ENCODE results near the gene PCDHA8. TPM values are rescaled to one million over a fixed set of nuclear protein-coding genes. Genes with fewer than 3 reads are reported as not detected.

The PCDHA8 gene
- total RNA-seq, 1 experiment from 2014 or later, result 1.5 TPM

GRCh38 chr5:140883373-140883772, 42.4 kb downstream of the PCDHA8 start:
- no peak for DNase-seq (ENCODE audit: low spot score)
- no TSS peak for BruUV-seq (replicated peaks)
- ChIA-PET POLR2A (ENCODE audit: low non-redundant PET) (no interaction called here), CTCF (interaction anchor here (2.7 kb wide), 1 partner anchor 157 kb away, joined by 25 read pairs; no protein-coding TSS in a partner anchor)
- Histone ChIP-seq H3K27me3 (replicated peaks; ENCODE audit: insufficient read depth, low read depth, low read length, poor library complexity) (no peaks in the 10 kb centered on the region), H3K4me3 (ENCODE audit: low read depth, low read length, poor library complexity, severe bottlenecking) (no peak overlapping the region), H3K9me3 (ENCODE audit: low read depth, low read length, poor library complexity, severe bottlenecking) (no peaks in the 10 kb centered on the region), H3K27ac (ENCODE audit: low read depth, low read length, poor library complexity, severe bottlenecking) (no peak overlapping the region), H3K36me3 (ENCODE audit: insufficient read depth, low read length, poor library complexity, severe bottlenecking) (no peaks in the 10 kb centered on the region), H3K4me1 (ENCODE audit: insufficient read depth, low read length, poor library complexity, severe bottlenecking) (no peaks in the 10 kb centered on the region)
- TF ChIP-seq, protein P1, sequence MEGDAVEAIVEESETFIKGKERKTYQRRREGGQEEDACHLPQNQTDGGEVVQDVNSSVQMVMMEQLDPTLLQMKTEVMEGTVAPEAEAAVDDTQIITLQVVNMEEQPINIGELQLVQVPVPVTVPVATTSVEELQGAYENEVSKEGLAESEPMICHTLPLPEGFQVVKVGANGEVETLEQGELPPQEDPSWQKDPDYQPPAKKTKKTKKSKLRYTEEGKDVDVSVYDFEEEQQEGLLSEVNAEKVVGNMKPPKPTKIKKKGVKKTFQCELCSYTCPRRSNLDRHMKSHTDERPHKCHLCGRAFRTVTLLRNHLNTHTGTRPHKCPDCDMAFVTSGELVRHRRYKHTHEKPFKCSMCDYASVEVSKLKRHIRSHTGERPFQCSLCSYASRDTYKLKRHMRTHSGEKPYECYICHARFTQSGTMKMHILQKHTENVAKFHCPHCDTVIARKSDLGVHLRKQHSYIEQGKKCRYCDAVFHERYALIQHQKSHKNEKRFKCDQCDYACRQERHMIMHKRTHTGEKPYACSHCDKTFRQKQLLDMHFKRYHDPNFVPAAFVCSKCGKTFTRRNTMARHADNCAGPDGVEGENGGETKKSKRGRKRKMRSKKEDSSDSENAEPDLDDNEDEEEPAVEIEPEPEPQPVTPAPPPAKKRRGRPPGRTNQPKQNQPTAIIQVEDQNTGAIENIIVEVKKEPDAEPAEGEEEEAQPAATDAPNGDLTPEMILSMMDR (conservative IDR thresholded peaks at IDR 0.05; ENCODE audit: low read depth, low read length), result no peak
- TF ChIP-seq EZH2 (IDR thresholded peaks at IDR 0.05; ENCODE audit: borderline replicate concordance, low read depth, low read length, poor library complexity, severe bottlenecking), result no peak
- intact Hi-C loops (cut with micrococcal nuclease; ENCODE audit: unreplicated experiment), result loop anchor here (5.0 kb wide), 1 partner anchor 39 kb away; no protein-coding TSS in a partner anchor

DNA sequence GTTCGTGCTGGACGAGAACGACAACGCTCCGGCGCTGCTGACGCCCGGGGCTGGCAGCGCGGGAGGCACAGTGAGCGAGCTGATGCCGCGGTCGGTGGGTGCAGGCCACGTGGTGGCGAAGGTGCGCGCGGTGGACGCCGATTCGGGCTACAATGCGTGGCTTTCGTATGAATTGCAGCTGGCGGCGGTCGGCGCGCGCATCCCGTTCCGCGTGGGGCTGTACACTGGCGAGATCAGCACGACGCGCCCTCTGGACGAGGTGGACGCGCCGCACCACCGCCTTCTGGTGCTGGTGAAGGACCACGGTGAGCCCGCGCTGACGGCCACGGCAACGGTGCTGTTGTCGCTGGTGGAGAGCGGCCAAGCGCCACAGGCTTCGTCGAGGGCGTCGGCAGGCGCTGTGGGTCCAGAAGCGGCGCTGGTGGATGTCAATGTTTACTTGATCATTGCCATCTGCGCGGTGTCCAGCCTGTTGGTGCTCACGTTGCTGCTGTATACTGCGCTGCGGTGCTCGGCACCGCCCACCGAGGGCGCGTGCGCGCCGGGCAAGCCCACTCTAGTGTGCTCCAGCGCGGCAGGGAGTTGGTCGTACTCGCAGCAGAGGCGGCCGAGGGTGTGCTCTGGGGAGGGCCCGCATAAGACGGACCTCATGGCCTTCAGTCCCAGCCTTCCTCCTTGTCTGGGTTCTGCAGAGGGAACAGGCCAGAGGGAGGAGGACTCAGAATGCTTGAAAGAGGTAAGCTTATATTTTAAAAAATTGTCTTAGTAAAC, 43.1 kb downstream of the PCDHA8 start:
- TF ChIP-seq EZH2 (IDR thresholded peaks at IDR 0.05; ENCODE audit: borderline replicate concordance, low read depth, low read length, poor library complexity, severe bottlenecking), result no peak
- TF ChIP-seq, protein P1 (conservative IDR thresholded peaks at IDR 0.05; ENCODE audit: low read depth, low read length), result no peak
- Histone ChIP-seq H3K9me3 (ENCODE audit: low read depth, low read length, poor library complexity, severe bottlenecking) (no peaks in the 10 kb centered on the region), H3K27ac (ENCODE audit: low read depth, low read length, poor library complexity, severe bottlenecking) (no peak overlapping the region), H3K36me3 (ENCODE audit: insufficient read depth, low read length, poor library complexity, severe bottlenecking) (no peaks in the 10 kb centered on the region), H3K27me3 (replicated peaks; ENCODE audit: insufficient read depth, low read depth, low read length, poor library complexity) (no peaks in the 10 kb centered on the region), H3K4me1 (ENCODE audit: insufficient read depth, low read length, poor library complexity, severe bottlenecking) (no peaks in the 10 kb centered on the region), H3K4me3 (ENCODE audit: low read depth, low read length, poor library complexity, severe bottlenecking) (no peak overlapping the region)
- ChIA-PET CTCF (interaction anchor here (2.7 kb wide), 1 partner anchor 156 kb away, joined by 25 read pairs; no protein-coding TSS in a partner anchor), POLR2A (ENCODE audit: low non-redundant PET) (no interaction called here)
- intact Hi-C loops (cut with micrococcal nuclease; ENCODE audit: unreplicated experiment), result loop anchor here (5.0 kb wide), 1 partner anchor 38 kb away; no protein-coding TSS in a partner anchor
- no peak for DNase-seq (ENCODE audit: low spot score)
- BruUV-seq (replicated peaks), result no TSS peak

Other genes with a start within 250 kb of the PCDHA8 start
- gene CD14, start 208.0 kb upstream of the PCDHA8 start, total RNA-seq (2021), result 0.41 and 0.48 TPM in 2 replicates
- gene TMCO6, start 201.7 kb upstream of the PCDHA8 start, total RNA-seq (2021), result 24.1 and 26.5 TPM in 2 replicates
- gene NDUFA2, start 193.6 kb upstream of the PCDHA8 start, total RNA-seq (2021), result 60.0 and 63.4 TPM in 2 replicates
- gene IK, start 193.4 kb upstream of the PCDHA8 start, total RNA-seq (2021), result 116 and 120 TPM in 2 replicates
- 31.1 and 33.2 TPM in 2 replicates for gene WDR55, start 176.3 kb upstream of the PCDHA8 start, total RNA-seq (2021)
- gene DND1, start 167.6 kb upstream of the PCDHA8 start, total RNA-seq (2021), result 2.3 and 3.0 TPM in 2 replicates
- gene HARS1, start 149.8 kb upstream of the PCDHA8 start, total RNA-seq (2021), result 95.6 and 101 TPM in 2 replicates
- 33.0 and 33.7 TPM in 2 replicates for gene HARS2, start 149.7 kb upstream of the PCDHA8 start, total RNA-seq (2021)
- 64.0 and 68.0 TPM in 2 replicates for gene ZMAT2, start 140.7 kb upstream of the PCDHA8 start, total RNA-seq (2021)
- 0.45 and 0.96 TPM in 2 replicates for gene PCDHA1, start 55.0 kb upstream of the PCDHA8 start, total RNA-seq (2021)
- 0.06 and 0.15 TPM in 2 replicates for gene PCDHA2, start 46.3 kb upstream of the PCDHA8 start, total RNA-seq (2021)
- gene PCDHA3, start 40.1 kb upstream of the PCDHA8 start, total RNA-seq (2021), result 2.6 and 3.2 TPM in 2 replicates
- gene PCDHA4, start 34.1 kb upstream of the PCDHA8 start, total RNA-seq (2021), result 0.39 and 0.58 TPM in 2 replicates
- 2.1 and 2.2 TPM in 2 replicates for gene PCDHA5, start 19.6 kb upstream of the PCDHA8 start, total RNA-seq (2021)
- gene PCDHA6, start 13.2 kb upstream of the PCDHA8 start, total RNA-seq (2021), result 12.6 and 12.7 TPM in 2 replicates
- 2.6 and 3.8 TPM in 2 replicates for gene PCDHA7, start 6.9 kb upstream of the PCDHA8 start, total RNA-seq (2021)
- 0.33 and 0.37 TPM in 2 replicates for gene PCDHA9, start 7.2 kb downstream of the PCDHA8 start, total RNA-seq (2021)
- gene PCDHA10, start 14.7 kb downstream of the PCDHA8 start, total RNA-seq (2021), result 11.5 and 11.6 TPM in 2 replicates
- 11.4 and 15.5 TPM in 2 replicates for gene PCDHA11, start 27.8 kb downstream of the PCDHA8 start, total RNA-seq (2021)
- 10.5 and 10.7 TPM in 2 replicates for gene PCDHA12, start 34.1 kb downstream of the PCDHA8 start, total RNA-seq (2021)
- gene PCDHA13, start 40.9 kb downstream of the PCDHA8 start, total RNA-seq (2021), result 5.8 and 6.2 TPM in 2 replicates
- gene PCDHAC1, start 85.1 kb downstream of the PCDHA8 start, total RNA-seq (2021), result 7.2 and 8.8 TPM in 2 replicates
- 6.8 and 7.1 TPM in 2 replicates for gene PCDHAC2, start 125.3 kb downstream of the PCDHA8 start, total RNA-seq (2021)
- 0.04 and 0.06 TPM in 2 replicates for gene PCDHB1, start 210.2 kb downstream of the PCDHA8 start, total RNA-seq (2021)